Measurements from ENCODE around the gene DSG2.
"Not testable (repeated sequence)": the region's sequence is repeated elsewhere in the genome, so short reads cannot be mapped to it uniquely, and the experiment has no call there.

The DSG2 gene

DNA sequence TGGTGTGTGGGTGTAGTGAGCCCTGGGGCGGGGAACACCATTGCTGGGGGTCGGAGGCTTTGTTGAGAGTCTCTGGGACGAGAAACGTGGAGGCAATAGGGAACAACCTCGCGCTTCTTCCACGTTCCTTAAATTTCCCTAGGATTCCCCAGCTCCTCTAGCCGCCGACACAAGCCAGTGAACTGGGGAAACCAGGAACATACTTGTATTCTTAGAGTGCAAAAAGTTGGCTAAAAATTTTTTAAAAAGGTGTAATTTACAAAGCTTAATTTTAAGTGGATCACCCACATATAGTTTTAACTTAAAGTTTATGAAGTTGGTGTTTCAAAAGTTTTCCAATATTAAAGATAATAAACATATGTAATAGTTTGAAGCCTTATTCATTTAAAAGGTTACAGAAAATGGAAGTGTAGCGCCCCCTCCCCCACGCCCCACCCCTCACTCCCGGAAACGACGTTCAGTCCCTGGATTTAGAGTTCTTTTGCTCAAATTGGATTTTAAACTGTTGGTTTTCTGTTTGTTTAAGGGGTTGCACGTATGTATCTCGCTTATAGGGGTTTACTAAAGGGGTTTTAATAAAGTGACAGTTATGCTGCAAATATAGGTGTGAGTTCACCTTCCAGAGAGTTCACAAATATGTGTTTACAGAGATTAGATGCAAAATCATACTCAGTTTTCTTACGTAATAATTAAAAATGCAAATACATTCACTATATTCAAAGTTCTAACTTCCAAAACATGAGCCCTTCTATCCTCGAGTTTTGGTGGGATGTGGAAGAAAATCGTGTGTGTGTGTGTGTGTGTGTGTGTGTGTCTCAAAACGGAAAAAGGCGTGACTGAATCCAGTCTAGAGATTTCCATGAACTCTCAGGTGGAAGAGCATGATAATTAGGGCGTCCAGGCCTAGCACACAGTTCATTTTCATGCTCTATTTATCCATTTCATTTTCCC, 872 bp downstream of the DSG2 start:
- no peak for FAIRE-seq
- DNase-seq (ENCODE audit: extremely low spot score, insufficient read length, low read depth): no peak

DNA sequence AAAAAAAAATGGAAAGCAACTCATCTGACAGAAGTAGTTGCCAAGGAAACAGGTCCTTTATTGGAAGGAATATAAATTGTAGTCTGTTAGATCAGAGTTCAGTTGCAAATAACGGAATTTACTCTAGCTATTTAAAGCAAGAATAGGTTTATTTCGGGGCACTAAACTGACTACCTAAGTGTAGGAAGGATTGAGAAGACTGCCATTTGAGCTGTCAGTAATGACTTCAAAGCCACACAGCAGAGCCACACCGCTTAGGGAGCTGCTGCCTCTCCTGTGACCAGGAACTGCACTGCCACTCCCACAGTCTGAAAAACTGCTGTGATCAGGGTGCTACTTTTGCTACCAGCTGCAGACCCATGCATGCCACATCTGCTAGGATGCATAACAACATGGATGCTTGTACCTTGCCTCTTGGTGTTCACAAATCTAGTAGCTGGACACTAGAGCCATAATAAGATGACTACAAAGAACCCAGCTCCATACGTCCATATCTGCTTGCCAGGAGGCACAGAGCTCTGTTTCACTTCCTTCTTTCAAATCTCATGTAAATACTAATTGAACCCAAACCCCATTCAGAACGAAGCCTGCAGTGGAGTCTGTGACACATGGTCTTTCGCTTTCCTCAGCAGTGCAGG, 2.2 kb downstream of the DSG2 start:
- FAIRE-seq (peak; percentile 97), DNase-seq (ENCODE audit: extremely low spot score, insufficient read length, low read depth) (no peak)

DNA sequence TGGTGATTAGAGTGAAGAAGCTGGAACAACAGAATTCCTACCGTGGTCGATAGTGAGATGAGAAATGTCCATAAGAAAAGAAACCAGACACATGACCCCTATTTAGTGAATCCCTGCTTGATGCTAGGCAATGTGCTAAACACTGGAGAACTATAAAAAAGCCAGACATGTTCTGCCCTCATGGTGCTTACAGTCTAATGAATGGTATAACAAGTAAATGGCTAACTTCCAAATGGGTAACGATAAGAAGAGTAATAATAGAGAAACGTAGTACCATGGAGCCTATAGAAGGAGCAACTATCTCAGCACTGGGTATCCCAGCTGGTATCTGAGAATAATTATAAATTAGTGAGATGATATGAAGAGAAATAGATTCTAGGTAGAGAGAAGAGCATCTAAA, 5.0 kb downstream of the DSG2 start:
- FAIRE-seq: no peak

DNA sequence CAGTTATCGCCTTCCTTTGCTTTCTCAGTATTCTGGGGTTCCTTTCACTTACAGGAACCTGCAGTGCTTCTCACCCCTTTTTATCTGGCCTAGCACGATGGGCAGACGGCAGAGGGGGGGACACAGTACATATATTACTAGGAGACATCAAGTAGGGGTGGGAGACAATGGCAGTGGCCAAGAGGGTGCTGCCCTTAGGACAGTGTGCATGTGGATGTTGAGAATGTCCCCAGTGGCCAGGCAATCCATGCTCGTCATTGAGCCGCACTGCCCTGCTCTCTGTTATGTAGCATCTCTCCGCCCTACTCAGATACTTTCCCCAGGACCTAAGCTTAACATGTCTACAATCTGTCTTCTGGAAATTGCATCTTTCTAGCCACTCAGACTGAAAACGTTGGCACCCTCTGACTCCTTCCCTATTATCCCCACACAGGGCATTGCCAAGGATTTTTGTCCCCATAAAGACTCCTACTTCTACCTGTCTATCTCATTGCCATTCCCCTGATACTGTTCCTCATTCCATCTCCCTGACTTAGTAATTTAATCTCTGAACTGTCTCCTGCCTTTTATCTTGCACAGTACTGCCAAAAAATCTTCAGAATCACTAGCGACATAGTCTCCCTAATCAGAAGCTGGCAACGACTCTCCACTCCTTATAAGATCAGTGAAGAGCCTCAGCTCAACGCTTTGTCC, 6.6 kb downstream of the DSG2 start:
- peak; percentile 41 for FAIRE-seq
- DNase-seq (ENCODE audit: extremely low spot score, insufficient read length, low read depth): no peak

More for the DNA sequence above, 5.0 kb downstream of the DSG2 start:
- DNase-seq (ENCODE audit: extremely low spot score, insufficient read length, low read depth): no peak

DNA sequence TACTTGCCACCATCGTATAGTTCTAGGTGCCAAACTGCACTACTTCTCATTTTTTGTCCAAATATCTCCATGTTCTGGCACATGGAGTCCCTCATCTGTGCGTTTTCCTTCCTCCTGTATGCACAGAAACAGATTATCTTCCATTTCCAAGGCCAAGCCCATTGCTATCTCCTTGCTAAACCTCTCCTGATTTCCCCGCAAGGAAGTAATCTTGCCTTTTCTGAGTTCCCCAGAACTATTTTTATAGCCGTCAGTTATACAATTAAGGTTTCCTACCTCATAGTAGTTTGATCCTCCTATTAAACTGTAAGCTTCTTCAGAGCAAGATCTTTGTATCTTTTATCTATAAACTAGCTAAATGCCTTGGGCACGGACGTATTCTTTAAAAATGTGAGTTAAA, 7.2 kb downstream of the DSG2 start:
- no peak for DNase-seq (ENCODE audit: extremely low spot score, insufficient read length, low read depth)
- FAIRE-seq: no peak

DNA sequence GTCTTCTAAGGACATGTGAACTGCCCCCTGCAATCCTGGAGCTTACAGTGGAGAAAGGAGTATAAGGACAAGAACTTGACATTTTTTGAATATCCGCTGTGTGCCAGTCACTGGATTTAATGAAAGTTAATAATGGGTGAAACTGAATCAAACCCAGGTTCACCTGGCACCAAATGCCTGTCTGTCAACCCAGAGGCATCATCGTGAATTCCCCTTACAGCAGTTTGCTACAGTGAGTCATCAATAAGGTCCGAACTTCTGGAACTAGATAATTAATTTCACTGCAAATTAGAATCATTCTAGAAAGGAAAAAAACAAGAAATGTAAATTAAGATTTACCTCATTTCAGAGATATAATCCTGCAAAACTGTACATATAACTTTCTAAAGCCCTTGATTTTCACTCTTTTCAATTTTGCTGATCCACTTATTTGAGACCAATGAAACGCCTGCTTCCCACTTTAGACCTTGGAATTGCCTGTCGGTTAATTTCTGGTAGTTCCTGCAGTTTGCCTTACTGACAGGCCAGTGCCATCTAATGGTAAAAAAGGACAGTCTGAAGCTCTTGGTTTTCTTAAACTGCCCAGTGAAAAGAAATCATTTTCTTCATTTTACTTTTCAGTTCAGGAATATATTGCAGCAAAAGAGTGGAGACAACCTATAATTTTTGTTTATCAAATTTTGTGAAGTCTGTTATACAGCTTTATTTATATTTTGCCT, 8.2 kb downstream of the DSG2 start:
- DNase-seq (ENCODE audit: extremely low spot score, insufficient read length, low read depth) (no peak), FAIRE-seq (no peak)

DNA sequence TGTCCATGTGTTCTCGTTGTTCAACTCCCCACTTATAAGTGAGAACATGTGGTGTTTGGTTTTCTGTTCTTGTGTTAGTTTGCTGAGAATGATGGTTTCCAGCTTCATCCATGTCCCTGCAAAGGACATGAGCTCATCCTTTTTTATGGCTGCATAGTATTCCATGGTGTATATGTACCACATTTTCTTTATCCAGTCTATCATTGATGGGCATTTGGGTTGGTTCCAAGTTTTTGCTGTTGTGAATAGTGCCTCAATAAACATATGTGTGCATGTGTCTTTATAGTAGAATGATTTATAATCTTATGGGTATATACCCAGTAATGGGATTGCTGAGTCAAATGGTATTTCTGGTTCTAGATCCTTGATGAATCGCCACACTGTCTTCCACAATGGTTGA, 9.1 kb downstream of the DSG2 start:
- FAIRE-seq; DNase-seq (ENCODE audit: extremely low spot score, insufficient read length, low read depth): not testable (repeated sequence)

DNA sequence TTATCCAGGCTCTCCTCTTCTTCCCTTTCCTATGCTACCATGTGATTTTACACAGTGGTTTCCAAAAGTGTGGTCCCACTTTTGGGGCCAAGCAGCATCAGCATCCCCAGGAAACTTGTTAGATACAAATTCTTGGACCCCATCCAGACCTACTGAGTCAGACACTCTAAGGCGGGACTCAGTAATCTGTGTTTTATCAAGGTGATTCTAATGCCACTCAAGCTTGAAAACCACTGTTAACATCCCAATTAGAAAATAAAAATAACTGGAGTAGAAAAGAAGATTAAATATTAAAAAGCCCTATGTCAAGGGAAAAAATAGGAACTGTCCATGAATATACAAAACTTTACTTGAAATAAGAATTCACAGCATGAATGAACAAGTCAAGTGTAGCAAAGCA, 10.8 kb downstream of the DSG2 start:
- no peak for DNase-seq (ENCODE audit: extremely low spot score, insufficient read length, low read depth)
- FAIRE-seq: no peak

DNA sequence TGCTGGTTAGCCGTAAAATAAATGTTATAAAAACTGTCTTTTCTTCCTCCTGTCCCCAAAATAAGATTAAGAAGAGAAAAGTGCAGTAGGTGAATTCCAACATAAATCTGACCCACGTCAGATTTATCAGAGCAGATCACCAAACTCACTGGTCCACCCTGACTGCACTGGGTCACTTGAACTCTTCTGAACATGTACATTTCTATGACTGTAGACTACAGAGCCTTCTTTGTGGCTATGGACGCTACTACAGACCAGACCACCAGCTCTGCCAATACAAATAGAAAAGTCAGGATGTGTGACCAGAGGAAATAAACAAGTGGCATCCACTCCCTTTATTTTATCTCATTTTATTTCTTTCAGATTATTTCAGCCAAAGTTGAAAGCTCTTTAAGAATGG, 11.6 kb downstream of the DSG2 start:
- DNase-seq (ENCODE audit: extremely low spot score, insufficient read length, low read depth) (no peak), FAIRE-seq (no peak)

DNA sequence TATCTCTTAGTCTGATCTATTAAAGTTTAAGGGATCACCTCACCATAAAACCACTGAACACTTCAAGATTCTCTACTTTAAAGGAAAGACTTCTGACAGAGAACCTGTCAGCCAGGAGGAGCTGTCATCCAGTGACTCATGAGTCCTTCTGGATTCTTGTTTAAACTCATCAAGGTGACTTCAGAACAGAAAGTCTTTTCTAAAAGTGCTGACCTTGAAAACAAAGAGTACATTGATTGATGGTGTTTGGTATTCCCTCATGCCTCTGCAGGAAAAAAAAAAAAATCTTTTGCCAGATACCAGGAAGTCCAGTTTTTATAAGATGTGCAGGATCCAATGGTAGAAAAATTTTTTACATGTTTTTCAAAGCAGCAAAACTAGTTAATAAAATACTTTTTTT, 12.3 kb downstream of the DSG2 start:
- FAIRE-seq (no peak), DNase-seq (ENCODE audit: extremely low spot score, insufficient read length, low read depth) (no peak)

DNA sequence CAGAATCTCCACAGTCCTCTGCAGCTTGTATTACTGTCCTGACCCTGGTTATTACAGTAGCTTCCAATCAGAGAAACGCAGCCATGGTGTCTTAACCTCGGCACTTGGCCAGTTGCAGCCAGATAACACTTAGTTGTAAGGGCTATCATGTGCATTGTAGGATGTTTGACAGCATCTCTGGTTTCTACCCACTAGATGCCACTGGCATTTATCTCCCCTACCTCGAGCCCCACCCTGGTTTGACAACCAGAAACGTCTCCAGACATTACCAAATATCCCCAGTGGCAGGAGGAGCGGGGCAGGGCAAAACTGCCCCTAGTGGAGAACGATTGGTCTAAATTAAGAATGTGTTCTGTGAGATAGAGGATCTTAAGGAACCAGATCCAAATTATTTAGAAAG, 13.1 kb downstream of the DSG2 start:
- FAIRE-seq: peak; percentile 33
- DNase-seq (ENCODE audit: extremely low spot score, insufficient read length, low read depth): no peak

DNA sequence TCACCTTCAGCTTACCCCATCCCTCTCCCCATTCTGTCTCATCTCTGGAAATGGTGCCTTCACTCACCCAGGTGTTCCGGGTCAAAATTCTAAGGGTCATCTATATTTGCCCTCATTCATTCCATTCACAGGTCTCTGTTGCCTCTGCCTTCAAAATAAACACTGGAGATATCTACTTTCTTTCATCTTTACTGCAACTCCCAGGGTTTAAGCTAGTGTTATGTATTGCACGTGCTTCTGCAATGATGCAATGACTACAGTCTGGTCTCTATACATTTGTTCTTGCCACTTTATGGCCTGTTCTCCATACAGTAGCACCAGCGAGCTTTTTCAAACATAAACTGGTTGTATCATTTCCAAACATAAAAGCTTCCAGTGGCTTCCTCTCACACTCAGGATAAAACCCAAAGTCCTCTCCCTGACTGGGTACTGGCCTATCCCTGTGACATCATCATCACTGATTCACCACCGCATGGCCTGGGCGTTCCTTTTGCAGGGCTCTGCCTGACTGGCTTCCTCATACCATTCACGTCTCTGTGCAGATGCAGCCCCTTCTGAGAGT, 14.3 kb downstream of the DSG2 start:
- DNase-seq (ENCODE audit: extremely low spot score, insufficient read length, low read depth): no peak
- FAIRE-seq: no peak

DNA sequence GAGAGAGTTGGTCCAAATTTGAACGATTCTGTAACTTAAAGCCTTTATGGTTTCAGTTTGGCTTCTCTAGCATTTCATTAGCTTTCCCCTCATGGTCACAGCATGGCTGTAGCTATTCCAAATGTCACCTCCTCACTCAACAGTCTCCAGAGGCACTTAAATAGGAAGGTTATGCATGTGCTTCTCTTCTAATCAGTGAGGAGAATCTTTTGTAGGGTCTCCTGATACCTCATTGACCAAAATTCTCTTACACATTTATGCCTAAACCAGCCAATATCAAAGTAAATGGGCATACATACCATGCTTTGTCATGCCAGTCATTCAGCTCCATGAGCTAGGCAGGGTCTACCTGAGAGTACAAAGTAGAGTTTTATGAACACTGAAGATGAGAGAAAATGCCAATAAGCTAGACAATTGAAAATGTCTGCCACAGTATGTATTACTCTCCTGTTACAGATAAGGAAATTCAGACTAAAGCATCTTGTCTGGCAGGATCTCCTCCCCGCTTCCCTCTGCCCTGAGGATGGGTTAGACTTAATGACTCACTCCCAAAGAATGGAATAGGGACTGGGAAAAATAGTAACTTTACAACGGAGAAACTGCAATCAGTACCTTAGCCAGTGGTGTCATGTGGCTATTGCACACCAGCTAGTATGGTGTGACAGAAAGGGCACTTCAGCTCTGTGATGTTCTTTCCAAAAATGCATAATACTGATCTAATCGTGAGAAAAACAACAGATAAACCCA, 15.4 kb downstream of the DSG2 start:
- DNase-seq (ENCODE audit: extremely low spot score, insufficient read length, low read depth) (no peak), FAIRE-seq (no peak)

DNA sequence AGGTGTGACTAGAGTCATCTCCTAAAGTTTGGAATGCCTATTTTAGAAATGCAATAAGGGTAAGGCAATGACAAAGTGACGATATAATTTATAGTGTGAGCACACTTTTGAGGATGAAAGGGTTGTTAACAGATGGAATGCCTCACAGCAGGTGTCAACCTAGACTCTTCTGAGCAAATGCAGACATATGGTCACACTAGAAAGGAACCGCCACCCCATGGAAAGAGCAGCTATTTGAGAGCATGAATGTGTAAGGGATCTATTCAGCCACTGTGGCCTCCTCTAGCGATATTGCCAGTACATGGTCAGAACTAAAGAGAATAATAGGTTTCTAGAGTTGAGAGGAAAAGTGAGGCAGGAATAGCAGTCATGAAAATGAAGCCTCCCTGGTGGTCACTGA, 18.5 kb downstream of the DSG2 start:
- no peak for FAIRE-seq

DNA sequence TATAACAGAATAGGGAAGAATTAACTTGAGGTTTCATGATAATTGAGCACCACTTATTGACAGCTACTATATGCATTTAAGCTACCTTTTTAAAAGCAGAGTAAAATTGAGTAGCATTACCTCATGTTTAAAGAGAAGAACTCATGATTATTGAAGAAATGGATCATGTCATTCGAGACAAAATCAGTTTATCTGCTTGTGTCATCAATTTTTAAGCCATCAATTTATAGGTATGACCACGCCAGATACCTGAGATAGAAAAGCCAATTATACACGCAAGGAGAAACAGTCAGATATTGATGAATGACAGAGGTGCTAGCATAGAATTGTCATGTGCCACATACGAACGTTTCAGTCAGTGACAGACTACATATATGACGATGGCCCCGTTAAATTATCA, 28.4 kb downstream of the DSG2 start:
- no peak for FAIRE-seq
- DNase-seq (ENCODE audit: extremely low spot score, insufficient read length, low read depth): no peak

More for the DNA sequence above, 18.5 kb downstream of the DSG2 start:
- no peak for DNase-seq (ENCODE audit: extremely low spot score, insufficient read length, low read depth)

DNA sequence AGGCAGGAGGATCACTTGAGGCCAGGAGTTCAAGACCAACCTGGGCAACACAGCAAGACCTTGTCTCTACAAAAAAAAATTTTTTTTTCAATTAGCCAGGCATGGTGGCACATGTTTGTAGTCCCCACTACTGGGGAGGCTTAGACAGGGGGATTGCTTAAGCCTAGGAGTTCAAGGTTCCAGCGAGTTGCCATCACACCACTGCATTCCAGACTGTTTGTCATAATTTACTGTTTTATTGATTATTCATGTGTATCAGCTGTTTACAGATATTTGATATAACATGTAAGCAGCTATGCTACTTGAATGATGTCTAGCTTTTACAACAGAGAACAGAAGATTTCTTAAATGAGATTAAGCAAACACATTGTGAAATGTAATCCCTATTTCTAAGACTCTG, 35.3 kb downstream of the DSG2 start:
- no peak for DNase-seq (ENCODE audit: extremely low spot score, insufficient read length, low read depth)
- FAIRE-seq: no peak

DNA sequence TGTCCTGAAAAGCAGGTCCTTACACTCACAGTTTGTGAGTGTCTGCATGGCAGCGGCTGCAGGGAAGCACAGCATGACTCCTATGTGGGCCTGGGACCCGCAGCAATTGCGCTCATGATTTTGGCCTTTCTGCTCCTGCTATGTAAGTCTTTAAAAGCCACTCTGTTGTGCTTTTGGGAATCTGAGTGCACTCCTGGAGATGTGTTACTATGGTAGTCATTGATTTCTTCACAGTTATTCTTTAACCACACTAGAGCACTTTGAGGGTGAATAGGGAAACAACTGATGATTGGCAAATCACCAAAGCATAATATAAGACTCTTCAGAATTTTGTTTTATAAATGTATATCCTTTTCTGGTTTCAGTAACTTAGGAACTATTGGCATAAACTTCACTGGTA, 40.9 kb downstream of the DSG2 start:
- FAIRE-seq (no peak), DNase-seq (ENCODE audit: extremely low spot score, insufficient read length, low read depth) (no peak)

DNA sequence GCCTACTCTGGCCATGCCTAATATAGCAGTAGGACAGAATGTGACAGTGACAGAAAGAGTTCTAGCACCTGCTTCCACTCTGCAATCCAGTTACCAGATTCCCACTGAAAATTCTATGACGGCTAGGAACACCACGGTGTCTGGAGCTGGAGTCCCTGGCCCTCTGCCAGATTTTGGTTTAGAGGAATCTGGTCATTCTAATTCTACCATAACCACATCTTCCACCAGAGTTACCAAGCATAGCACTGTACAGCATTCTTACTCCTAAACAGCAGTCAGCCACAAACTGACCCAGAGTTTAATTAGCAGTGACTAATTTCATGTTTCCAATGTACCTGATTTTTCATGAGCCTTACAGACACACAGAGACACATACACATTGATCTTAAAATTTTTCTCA, 48.5 kb downstream of the DSG2 start:
- FAIRE-seq: no peak
- DNase-seq (ENCODE audit: extremely low spot score, insufficient read length, low read depth): no peak

DNA sequence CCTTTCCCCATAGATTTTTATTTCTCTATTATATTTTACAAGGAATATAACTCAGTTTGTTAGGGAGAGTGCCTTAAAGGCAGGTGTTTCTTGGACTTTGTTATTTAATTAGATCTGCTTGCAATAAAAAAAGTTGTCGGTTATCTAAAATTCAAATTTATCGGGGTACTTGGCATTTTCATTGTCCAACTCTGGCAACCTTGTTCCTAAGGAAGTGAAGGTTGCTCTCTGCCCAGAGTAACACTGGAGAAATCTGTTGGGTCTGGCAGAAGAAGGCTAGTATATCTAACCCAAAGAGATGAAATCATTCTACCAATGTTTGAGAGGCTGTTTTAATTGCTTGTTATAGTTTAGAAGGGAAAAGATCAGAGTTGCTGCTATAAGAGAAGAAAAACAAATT, 50.9 kb downstream of the DSG2 start:
- DNase-seq (ENCODE audit: extremely low spot score, insufficient read length, low read depth): no peak
- no peak for FAIRE-seq

Data from GM18507 (cell line).